Stimulated activated CD4-positive, alpha-beta T cell treated with anti-CD3 and anti-CD28 coated beads, TNF-alpha, amount 100 ng/mL, for 1 hour (primary cell): ENCODE results near the gene MYRIP.
"Not testable (repeated sequence)": the region's sequence is repeated elsewhere in the genome, so short reads cannot be mapped to it uniquely, and the experiment has no call there.

ENCODE experiments used
- DNase-seq, 3 donors: peaks; one replicate each; pipeline ENCODE4 v3.0.0-alpha.2; 2020; ENCODE audit warnings: low read depth in 3 of 3, low spot score in 1 of 3

MYRIP gene

DNA sequence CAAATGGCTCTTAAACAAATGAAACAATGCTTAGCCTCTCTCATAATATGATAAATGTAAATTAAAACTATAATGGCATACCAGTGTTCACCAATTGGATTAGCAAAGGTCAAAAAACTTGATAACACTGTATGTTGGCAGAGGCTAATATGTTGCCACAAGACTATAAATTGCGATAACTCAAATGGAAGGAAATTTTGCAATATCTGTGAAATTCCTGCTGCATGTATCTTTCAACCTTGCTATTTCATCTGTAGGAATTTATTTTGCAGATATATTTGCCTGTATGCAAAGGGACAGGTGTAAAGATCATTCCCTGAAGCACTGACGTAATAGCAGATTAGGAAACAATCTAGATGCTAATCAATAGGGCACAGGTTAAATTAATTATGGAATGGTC is 308.7 kb downstream of the MYRIP start:
- no peak for DNase-seq

DNA sequence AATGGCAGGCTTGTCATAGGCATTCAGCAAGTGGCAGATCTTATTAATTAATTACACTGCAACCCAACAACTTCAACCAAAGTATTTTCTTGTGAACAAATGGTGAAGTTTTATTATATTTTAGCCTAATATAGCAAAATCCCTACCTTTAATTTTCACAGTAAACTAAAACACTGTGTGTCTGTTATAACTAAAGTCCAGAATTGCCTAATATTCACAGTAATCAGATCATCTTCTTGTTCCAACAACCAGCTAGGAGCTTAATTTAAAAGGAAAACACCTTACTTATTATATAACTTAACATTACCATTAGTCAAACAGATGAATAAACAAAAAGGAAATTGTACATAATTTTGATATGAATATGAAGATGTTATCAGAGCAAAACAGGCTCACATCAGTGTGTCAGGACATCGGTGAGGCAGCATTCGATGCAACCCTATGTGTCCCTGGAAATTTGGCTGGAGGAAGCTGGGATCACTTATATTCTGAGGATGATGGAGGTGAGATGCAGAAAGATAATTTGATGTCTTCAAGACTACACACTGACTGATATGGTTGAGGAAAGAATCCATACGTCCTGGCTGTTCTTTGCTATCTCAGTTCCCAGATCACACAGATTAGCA is 310.8 kb downstream of the MYRIP start:
- DNase-seq: no peak

DNA sequence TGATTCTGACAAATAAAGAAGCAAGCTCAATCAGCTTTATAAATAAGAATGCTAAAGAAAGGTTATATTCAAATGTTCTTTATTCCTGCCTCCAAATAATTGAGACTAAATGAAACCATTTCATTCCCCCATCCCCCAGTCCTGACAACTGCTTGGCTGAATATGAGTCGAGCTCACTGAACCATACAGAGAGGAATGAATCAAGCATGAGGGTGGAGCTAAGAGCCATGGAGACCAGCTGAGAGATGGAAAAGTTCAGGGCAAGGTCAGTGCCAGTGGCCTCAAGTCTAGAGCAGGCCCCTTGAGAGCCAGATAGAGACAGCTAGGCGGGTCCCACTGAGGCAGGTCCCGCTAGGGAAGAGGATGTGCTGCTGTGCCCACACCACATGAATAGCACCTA is 311.4 kb downstream of the MYRIP start:
- no peak for DNase-seq

DNA sequence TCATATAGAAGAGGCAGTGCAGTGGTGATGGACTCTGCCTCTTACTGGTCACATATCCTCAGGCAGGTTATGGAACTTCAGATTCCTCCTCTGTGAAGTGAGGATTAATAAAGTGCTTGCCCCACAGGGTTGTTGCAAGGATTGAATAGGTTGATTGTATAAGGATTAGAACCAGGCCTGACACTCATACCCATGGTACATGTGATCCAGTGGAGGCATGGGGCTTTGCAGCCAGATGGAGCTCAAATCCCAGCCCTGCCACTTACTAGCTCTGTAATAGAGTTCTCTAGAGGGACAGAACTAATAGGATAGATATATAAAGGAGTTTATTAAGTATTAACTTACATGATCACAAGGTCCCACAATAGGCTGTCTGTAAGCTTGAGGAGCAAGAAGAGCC is 315.5 kb downstream of the MYRIP start:
- no peak for DNase-seq

DNA sequence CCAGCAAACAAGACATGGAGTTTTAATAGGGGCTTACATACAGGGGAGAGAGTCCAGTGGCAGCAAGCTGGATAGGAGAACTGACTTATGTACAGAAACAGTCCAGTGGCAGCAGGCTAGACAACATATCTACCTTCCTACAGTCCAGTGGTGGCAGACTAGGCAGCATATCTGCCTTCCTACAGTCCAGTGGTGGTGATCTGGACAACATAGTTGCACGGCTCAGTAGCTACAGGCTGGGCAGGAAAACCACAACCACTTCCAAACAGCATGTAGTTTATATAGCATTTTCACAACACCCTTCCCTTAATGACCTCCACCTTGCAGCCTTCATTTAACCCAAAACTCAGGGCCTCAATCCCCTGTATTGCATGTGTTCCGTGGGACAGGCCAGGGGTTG is 318.8 kb downstream of the MYRIP start:
- DNase-seq: no peak

DNA sequence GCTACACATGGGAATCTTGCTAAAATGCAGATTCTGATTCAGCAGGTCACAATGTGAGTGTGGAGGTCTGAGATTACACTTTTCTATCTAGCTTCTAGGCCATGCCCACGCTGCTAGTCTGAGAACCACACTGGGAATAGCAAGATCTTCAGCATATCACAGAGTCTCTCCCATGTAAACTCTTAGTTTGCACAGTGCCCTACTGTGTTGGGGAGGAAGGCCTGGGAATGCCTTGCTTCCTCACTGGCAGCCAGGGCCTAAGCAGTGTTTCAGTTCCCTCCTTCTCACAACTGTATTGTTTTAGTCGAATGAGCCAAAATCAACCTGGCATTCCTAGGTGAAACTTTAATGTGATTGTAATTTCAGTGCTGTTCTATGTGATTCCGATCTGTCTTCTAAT is 320.1 kb downstream of the MYRIP start:
- DNase-seq: no peak

DNA sequence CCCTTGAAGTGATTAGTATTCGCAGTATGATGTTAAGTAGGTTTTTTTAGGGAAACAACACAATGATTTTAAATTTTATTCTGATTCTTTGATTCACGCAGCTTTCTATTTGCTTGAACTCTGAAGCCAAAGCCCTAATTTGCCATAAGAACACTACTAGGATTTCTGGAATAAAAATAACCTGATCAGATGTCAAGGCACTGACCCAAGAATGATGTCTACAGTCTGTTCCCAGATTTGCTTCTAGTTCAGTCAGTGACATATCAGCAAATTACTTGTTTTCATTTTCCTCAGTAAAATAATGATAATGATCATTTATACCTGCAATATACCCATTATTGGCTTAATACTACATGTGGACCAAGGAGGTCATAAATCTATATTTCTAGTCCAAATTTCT is 320.6 kb downstream of the MYRIP start:
- no peak for DNase-seq

DNA sequence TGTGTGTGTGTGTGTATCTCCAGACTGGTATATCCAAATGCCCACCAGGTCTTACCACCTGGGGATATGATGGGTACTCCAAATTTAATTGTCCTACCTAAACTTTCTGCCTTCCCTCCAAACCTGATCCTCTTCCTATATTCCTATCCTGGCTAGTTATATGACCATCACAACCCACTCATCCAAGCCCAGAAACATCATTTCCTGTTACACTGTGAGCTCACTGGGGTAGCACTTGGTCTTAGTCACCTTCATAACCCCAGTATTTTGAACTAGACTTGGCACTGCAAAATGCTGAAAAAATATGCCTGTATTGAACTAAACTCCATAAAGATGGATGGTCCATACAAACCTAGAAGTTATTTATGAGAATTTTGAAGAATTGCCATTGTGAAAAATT is 321.3 kb downstream of the MYRIP start:
- no peak for DNase-seq

DNA sequence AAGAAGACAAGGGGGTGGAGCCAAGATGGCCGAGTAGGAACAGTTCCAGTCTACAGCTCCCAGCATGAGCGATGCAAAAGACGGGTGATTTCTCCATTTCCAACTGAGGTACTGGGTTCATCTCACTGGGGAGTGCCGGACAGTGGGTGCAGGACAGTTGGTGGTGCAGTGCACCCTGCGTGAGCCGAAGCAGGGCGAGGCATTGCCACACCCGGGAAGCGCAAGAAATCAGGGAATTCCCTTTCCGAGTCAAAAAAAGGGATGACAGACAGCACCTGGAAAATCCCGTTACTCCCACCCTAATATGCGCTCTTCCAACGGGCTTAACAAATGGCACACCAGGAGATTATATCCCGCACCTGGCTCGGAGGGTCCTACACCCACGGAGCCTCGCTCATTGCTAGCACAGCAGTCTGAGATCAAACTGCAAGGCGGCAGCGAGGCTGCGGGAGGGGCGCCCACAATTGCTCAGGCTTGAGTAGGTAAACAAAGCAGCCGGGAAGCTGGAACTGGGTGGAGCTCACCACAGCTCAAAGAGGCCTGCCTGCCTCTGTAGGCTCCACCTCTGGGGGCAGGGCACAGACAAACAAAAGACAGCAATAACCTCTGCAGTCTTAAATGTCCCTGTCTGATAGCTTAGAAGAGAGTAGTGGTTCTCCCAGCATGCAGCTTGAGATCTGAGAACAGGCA is 324.6 kb downstream of the MYRIP start:
- DNase-seq: not testable (repeated sequence)

DNA sequence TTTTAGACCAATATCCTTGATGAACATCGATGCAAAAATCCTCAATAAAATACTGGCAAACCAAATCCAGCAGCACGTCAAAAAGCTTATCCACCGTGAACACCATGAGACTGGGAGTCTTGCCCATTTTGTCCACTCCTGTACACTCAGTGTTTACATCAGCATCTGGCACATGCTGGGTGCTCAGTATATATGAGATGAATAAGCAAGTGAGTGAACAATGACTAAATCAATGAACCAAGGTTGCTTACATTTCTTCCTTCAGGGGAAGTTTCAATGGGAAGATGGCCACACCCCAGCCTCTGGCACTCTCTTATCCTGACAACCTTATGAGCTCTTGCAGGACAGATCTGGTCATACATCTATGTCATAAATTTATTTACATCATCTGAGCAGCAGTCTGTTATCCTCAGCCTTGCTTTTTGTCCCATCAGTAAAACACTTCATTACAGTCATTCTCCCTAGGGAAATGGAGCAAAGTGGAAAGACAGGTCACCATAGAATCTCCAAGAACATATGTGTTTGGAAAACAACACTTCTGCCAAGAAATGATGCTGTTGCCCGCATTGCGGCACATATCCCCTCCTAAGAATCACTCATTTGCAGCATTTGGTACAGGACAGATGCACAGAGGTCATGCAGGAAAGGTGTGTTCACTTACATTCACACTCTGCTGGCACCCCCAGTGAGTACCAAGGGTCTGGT is 328.3 kb downstream of the MYRIP start:
- no peak for DNase-seq

DNA sequence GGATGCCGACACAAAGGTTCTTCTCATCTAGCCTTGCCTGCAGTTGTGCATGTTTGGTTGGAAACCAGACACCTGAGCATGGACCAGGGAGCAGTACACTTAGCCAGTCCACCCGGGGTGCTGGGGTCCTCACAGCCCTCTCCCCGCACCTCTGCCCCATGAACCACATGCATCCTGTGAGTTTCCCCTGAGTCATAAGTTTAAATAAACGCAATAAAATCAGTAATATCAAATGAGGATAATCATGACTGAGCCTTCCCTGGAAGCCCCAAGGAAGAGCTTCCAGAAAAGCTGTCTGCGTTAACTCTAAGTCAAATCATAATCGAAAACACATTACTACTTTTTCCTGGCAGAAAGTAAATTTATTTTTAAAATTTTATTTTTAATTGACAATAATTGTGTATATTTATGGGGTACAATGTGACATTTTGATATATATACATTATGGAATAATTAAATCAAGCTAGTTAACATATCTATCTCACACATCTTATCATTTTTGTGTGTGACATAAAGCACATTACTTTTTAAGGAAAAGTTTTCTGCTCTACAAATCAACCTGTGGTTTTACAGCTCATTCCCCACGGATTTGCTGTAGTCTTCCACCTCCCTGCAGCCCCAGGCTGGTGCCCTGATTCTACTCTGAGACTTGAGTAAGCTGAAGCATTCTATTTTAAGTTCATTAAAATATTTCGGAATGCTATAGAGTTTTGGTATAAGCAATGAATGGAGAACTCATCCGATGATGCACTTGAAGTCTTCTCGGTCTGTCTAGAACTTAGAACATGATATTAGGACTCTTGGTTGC is 334.1 kb downstream of the MYRIP start:
- no peak for DNase-seq

DNA sequence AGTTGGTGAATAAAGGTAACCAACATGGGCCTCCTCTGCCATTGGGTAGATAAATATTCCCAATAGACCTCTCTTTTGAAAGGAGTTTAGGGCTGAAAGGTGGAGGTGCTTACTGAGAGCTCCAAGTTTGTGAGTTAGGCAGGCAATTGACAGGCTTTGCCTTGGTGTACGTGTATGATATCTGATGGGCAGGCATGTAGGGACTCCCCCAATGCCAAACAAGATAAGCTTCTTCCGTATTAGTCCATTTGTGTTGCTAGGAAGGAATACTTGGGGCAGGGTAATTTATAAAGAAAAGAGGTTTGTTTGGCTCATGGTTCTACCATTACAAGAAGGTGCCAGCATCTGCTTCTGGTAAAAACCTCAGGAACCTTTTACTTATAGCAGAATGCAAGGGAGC is 339.4 kb downstream of the MYRIP start:
- no peak for DNase-seq

DNA sequence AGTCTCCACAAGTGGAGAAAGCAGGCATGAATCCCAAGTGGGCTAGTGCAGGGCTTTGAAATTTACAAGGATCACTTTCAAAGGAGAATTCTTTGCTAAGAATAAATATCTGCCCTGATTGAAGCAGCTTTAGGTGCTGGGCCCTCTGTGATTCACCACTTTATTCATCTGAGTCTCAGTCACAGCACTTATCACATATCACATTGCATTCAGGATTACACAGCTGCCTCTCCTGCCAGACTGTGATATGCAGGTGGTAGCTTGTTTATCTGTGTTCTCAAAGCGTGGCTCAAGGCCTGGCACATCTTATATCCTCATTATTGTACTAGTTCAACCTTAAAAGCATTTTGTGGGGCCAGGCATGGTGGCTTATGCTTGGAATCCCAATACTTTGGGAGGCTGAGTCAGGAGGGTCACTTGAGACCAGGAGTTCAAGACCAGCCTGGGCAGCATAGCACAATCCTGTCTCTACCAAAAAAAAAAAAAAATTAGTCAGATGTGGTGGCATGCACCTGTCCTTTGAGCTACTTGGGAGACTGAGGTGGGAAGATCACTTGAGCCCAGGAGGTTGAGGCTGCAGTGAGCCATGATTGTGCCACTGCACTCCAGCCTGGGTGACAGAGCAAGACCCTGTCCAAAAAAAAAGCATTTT is 343.2 kb downstream of the MYRIP start:
- DNase-seq: no peak

DNA sequence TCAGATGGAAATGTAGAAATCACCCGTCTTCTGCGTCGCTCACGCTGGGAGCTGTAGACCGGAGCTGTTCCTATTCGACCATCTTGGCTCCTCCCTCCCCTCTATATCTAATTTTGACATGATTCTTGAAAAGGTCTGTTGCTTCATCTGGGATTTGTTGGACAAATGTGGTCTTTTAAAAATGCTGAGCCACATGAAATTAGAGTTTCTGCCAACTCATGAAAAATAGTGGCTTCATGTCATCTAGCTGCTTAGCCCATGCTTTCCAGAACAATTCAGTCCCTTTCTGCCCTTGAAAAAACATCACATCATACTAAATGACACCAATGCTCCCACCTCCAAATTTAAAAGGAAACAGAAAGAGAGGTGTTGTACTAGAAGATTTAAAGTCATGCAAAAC is 351.5 kb downstream of the MYRIP start:
- no peak for DNase-seq

DNA sequence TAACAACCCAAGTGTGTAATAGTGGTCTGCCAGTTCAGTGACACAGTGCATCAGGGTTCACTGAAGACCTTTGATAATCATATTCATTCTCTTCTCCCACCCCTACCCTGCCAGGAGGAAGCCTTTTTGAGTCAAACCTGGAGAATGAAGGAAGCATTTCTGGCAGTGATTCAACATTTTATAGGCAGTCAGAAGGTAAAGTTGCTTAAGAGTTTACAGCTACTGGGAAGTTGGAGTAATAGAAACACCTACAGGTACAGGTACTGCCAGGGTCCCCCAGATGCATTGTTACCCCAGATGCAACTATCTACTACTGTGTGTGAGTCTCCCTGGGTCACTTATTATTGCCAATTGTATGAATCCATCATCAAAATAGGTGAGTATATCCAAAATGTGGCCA is 353.2 kb downstream of the MYRIP start:
- DNase-seq: no peak

DNA sequence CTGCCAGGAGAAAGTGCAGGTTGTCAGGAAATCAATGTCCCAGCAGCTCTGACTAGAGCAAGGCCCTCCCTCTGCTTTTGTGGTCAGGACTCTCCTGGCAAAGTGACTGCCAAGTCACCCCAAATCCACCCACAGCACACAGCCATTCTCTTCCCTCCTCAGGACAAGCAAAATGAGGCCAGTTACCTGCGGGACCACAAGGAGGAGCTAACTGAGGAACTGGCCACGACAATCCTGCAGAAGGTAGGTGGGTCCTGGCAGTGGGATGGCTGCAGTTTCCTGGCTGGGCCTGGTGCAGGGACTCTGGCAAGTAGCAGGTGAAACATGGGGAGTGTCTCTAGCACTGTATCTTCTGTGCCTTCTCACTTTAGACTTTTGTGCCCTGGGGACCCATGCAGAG is 357.6 kb downstream of the MYRIP start:
- no peak for DNase-seq

DNA sequence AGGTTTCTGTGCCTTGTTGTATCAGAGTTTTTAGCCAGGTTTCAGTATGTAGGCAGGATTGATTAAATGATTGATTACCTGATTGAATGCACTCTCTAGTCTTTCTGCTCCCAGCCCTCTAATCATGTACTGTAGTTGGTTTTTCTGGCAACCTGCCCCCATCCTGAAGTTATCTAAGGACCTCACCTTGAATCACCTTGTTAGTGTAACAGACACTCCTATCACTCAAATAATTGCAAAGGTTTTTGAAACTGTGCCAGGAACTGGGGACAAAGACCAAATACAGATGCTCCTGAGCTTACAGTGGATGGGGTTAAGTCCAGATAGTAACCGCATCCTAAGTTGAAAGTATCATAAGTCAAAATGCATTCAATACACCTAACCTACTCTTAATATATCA is 358.5 kb downstream of the MYRIP start:
- DNase-seq: no peak

DNA sequence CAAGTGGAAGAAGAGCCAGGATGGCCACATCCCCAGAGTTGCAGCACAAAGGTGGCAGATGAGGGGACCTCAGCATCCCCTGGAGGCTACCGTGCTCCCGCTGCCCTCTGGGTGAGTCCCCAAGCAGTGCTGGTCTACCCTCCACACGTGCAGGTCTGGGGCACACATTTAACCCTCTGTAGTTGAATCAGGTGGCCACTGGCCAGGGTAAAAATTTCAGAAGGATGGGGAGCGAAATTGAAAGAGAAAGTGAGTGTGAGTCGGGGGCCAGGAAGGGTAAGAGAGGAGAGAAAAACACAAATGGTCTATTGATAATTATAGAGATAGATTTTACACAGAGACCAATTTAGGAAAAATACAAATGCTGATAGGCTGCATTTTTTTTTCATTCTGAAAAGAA is 360.6 kb downstream of the MYRIP start:
- no peak for DNase-seq

DNA sequence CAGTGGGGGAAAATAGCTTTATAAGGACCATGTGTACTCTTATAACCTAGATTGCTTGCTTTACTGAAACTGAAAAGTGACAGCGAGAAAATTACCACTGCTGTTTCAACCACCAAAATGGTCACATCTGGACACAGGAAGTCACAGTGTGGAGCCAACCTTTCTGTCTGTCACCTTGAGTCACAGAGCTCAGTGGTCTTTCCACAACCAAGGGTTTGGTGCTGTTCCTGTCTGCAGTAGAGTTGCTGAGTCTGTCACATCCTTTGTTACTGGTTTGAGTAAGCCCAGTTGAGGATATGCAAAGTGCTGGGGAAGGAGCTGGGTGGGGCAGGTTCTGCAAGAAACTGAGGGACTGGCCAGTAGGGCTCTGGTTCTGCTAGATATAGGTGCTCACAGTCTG is 361.0 kb downstream of the MYRIP start:
- no peak for DNase-seq

DNA sequence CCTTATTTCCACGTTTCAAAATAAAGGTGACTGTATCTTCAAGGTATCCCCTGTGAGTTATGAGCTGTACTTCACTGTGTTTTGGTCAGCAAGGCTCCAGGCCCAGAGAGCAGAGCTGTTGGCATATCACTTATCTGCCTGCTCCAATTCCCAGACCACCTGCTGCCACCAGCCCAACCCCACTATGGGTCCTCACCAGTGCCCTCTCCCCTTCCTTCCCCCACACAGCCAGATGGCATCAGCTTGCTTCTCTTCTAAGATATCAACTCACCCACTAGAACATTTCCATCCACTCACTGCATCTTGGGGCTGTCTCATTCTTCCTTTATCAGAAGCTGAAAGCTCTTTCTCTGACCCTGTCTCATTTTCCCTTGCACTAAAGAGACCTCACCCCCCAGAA is 363.2 kb downstream of the MYRIP start:
- no peak for DNase-seq

DNA sequence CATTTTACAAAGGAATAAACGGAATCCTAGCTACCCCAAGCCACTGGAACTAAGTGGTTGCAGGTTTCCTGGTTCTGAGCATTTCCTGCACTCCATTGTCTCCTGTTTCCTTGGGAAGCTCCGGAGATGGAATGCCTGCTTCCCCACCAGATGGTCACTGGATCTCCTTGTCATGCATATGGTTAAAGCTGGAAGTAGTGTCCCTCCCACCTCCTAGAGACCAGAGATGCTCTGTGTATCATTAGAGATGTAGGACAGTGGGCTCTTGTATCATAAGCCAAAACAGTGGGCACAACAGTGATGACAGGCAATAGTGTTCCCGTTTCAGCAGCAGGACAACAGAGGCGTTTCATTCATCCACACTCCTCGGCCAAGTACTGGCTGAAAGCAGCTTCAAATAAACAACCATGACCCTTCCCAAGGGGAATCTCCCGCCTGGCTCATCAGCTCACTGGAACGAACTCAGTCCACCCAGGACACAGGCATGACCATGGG is 363.9 kb downstream of the MYRIP start:
- no peak for DNase-seq
